GM12878 (cell line): Measurements from ENCODE around the gene APLN. TPM values are rescaled to one million over a fixed set of nuclear protein-coding genes. Genes with fewer than 3 reads are reported as not detected.

Experiments
- BCLAF1 ChIP-seq: fragments of 450-650 bp; IDR thresholded peaks from 2 replicates; pipeline ENCODE4 v1.6.1; 2017; ENCODE audit warnings: antibody characterized with exemption, mild to moderate bottlenecking, moderate library complexity
- ESRRA ChIP-seq: IDR thresholded peaks from 2 replicates; pipeline ENCODE4 v1.6.1; 2012; ENCODE audit warnings: mild to moderate bottlenecking, low read length, improper control_type of control experiment
- IKZF2 ChIP-seq, 2 experiments: fragments of 450-650 bp; IDR thresholded peaks; 2 replicates each; pipeline ENCODE4 v1.6.1; 2017; ENCODE audit warnings: mild to moderate bottlenecking in 2 of 2, moderate library complexity in 2 of 2
- MLLT1 ChIP-seq: fragments of 450-650 bp; IDR thresholded peaks from 2 replicates; pipeline ENCODE4 v1.6.1; 2016; ENCODE audit warnings: mild to moderate bottlenecking
- RAD21 ChIP-seq: IDR thresholded peaks from 2 replicates; pipeline ENCODE4 v1.6.1; 2011; ENCODE audit warnings: mild to moderate bottlenecking, low read depth, low read length, moderate library complexity; ENCODE audit not compliant: insufficient read depth
- RCOR1 ChIP-seq: conservative IDR thresholded peaks from 2 replicates; pipeline ENCODE4 v1.6.1; 2012; ENCODE audit warnings: low read depth, low read length, improper control_type of control experiment
- REST ChIP-seq: IDR thresholded peaks from 2 replicates; pipeline ENCODE4 v1.6.1; 2012; ENCODE audit warnings: mild to moderate bottlenecking, low read depth, low read length
- RUNX3 ChIP-seq: IDR thresholded peaks from 2 replicates; pipeline ENCODE4 v1.6.1; 2012; ENCODE audit warnings: low read length, inconsistent platforms
- SPI1 ChIP-seq: IDR thresholded peaks from 2 replicates; pipeline ENCODE4 v1.6.1; 2011; ENCODE audit warnings: low read depth, mild to moderate bottlenecking, low read length, moderate library complexity, borderline replicate concordance; ENCODE audit not compliant: insufficient read depth
- USF2 ChIP-seq: IDR thresholded peaks from 2 replicates; pipeline ENCODE4 v1.6.1; 2011; ENCODE audit warnings: low read depth, low read length, improper control_type of control experiment, borderline replicate concordance
- WRNIP1 ChIP-seq: IDR thresholded peaks from 2 replicates; pipeline ENCODE4 v1.6.1; 2011; ENCODE audit warnings: low read depth, low read length, improper control_type of control experiment, borderline replicate concordance
- polyA plus RNA-seq, 11 experiments: library from polyadenylated mRNA; depleted of rRNA in 4 of 11; unstranded in 6 of 11; stranded (reverse) in 5 of 11; fragments of >200 nt; fragmentation: Nextera tagmentation in 4 of 11; fragmentation: Illumina TruSeq in 1 of 11; extraction: Ambion mirVana in 4 of 11; extraction: Trizol in 1 of 11; gene quantifications; 1 replicate in 1 of 11; 2 replicates in 10 of 11; pipeline versions ENCODE4 v1.2.1 to v1.2.3, GENCODE V29; 2011 to 2016; ENCODE audit warnings: inconsistent platforms in 2 of 11, missing spikeins in 2 of 11, low read depth in 1 of 11
- total RNA-seq, 4 experiments: library from RNA; depleted of rRNA in 3 of 4; stranded (reverse); fragments of >200 nt in 3 of 4; fragmentation: Illumina TruSeq in 1 of 4; extraction: Trizol in 1 of 4; gene quantifications; 2 replicates each; pipeline versions ENCODE4 v1.2.1 to v1.2.3, GENCODE V29; 2013 to 2021

APLN gene
- total and polyA plus RNA-seq, 10 of the 15 experiments (the other 5 are each of a cell fraction or from before 2014, with no cell fraction given): 0.31 TPM; not detected in 9

GRCh38 chrX:129637217-129638109 is 17.3 kb downstream of the APLN start (continued):
- no peak for TF ChIP-seq IKZF2 (IDR thresholded peaks at IDR 0.05)
- no peak for TF ChIP-seq BCLAF1
- no peak for TF ChIP-seq USF2
- no peak for TF ChIP-seq MLLT1
- TF ChIP-seq RUNX3: 0 out of 2 replicates have a peak, but pooled peaks have one; percentile 5
- TF ChIP-seq RAD21: peak; percentile 79
- no peak for TF ChIP-seq ESRRA
- TF ChIP-seq RCOR1: no peak
- TF ChIP-seq SPI1: no peak
- no peak for TF ChIP-seq REST
- TF ChIP-seq WRNIP1: no peak
